GM12892 (cell line): Measurements from ENCODE around the gene MAGEB10. TPM values are rescaled to one million over a fixed set of nuclear protein-coding genes. Genes with fewer than 3 reads are reported as not detected.
"Not testable (repeated sequence)": the region's sequence is repeated elsewhere in the genome, so short reads cannot be mapped to it uniquely, and the experiment has no call there.

Experiments
- DNase-seq: peaks from one replicate; pipeline ENCODE4 v3.0.0; 2011; ENCODE audit not compliant: insufficient read length
- FAIRE-seq: peaks from 2 replicates; lab custom pipeline; 2011; peaks lifted over from hg19 to GRCh38; lab: Jason Lieb, UNC
- POLR2A ChIP-seq: IDR thresholded peaks from 2 replicates; pipeline ENCODE4 v1.6.1; 2011; ENCODE audit warnings: low read depth, low read length, control low read depth
- POLR2AphosphoS5 ChIP-seq: IDR thresholded peaks from 2 replicates; pipeline ENCODE4 v1.6.1; 2011; ENCODE audit warnings: low read depth, low read length, control low read depth
- TAF1 ChIP-seq: IDR thresholded peaks from 2 replicates; pipeline ENCODE4 v1.6.1; 2011; ENCODE audit warnings: low read depth, mild to moderate bottlenecking, control low read depth, low read length, borderline replicate concordance
- polyA plus RNA-seq: library from polyadenylated mRNA; unstranded; fragments of >200 nt; gene quantifications from one replicate; pipeline ENCODE4 v1.2.1, GENCODE V29; 2012; ENCODE audit warnings: missing spikeins, inconsistent platforms; ENCODE audit not compliant: missing spikeins

The MAGEB10 gene
- polyA plus RNA-seq: not detected

GRCh38 chrX:27807690-27808089, at the start of gene MAGEB10:
TSS of gene MAGEB10 (plus strand) at chrX:27807990. CDS start at chrX:27821307, 13,317 bp downstream.
- FAIRE-seq (no peak), DNase-seq (no peak)
- TF ChIP-seq POLR2AphosphoS5 (no peak), TAF1 (no peak), POLR2A (no peak)

DNA sequence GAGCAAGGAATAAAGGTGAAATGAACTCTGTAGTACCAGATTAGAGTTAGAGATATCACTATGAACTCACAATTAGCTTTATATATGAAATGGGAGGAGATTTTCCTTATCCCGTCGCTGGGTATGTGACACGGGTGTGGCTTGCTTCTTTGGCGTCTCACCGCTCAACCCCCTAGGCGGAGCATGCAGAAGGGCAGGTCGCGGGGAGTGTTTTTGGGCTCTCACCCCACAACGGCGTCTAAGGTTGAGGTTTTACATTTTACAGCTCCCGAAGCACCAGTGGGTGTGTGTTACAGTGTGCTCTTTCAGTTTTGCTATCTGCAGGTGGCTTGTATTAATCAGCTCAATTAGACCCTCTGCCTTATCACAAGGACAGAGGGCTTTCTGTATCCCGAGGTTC, 42.1 kb upstream of the MAGEB10 start:
- FAIRE-seq: no peak
- DNase-seq: no peak
- TF ChIP-seq POLR2A (no peak), POLR2AphosphoS5 (no peak), TAF1 (no peak)

- DNase-seq (no peak), FAIRE-seq (no peak)
- no peak for TF ChIP-seq POLR2AphosphoS5
Measured at GRCh38 chrX:27767387-27767786, 40.4 kb upstream of the MAGEB10 start.

GRCh38 chrX:27775984-27776383, 31.8 kb upstream of the MAGEB10 start:
- no peak for DNase-seq
- no peak for FAIRE-seq
- TF ChIP-seq POLR2A (no peak), POLR2AphosphoS5 (no peak), TAF1 (no peak)

GRCh38 chrX:27796640-27797257, 11.0 kb upstream of the MAGEB10 start:
- FAIRE-seq (no peak), DNase-seq (no peak)
- no peak for TF ChIP-seq TAF1
- TF ChIP-seq POLR2A: no peak
- TF ChIP-seq POLR2AphosphoS5: no peak

DNA sequence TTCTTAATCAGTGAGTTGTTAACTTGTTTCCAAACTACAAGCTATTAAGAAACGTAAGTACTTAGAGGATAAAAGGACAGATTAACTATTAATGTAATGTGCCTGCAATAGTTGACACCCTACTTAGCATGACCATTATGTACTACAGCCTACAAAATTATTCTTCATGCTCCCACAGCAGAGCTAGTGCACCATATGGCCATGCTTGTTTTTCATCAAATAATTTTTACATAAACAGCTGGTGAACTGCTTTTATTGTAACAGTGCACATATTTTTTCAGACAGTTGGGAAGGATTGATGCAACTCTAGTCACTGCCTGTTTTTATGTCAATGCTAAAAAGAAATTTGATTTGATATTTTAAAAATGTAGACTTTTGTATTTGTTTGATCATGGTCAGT, 10.2 kb upstream of the MAGEB10 start:
- FAIRE-seq: no peak

DNA sequence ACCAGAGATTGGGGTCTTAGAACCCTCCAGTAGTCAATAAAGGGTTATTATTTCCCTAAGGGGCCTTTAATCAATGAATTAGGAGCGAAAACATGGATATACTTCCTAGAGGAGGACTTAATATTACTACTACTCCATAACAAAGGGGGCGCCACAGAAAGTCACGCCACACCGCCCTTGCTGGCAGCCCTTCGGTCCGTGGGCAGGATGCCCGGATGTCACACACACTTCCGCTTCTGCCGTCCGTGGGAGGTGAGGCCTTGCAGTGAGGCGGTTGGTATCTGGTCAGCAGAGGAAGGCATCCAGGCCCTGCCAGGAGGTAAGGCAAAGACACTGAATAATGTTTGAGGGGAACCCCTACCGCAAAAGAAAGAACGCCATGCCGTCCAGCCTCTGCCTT, 436 bp downstream of the MAGEB10 start:
- TF ChIP-seq POLR2AphosphoS5 (no peak), POLR2A (no peak), TAF1 (no peak)
- DNase-seq: no peak
- no peak for FAIRE-seq

More for the DNA sequence above, 10.2 kb upstream of the MAGEB10 start:
- DNase-seq: no peak
- TF ChIP-seq TAF1 (no peak), POLR2AphosphoS5 (no peak), POLR2A (no peak)

DNA sequence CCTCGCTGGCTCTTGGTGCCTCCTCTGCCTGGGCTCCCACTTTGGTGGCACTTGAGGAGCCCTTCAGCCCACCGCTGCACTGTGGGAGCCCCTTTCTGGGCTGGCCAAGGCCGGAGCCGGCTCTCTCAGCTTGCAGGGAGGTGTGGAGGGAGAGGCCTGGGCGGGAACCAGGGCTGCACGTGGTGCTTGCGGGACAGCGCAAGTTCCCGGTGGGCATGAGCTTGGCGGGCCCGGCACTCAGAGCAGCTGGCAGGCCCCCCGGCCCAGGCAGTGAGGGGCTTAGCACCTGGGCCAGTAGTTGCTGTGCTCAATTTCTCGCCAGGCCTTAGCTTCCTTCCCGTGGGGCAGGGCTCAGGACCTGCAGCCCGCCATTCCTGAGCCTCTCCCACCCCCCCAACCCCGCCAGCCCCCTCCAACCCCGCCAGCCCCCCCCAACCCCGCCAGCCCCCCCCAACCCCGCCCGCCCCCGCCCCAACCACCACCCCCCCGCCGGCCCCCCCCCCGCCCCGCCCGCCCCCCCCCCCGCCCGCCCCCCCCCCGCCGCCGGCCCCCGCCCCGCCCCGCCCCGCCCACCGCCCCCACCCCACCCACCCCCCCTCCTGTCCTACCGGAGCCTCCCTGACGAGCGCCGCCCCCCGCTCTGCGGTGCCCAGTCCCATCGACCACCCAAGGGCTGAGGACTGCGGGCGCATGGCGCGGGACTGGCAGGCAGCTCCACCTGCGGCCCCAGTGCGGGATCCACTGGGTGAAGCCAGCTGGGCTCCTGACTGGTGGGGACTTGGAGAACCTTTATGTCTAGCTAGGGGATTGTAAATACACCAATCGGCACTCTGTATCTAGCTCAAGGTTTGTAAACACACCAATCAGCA, 1.4 kb downstream of the MAGEB10 start:
- not testable (repeated sequence) for FAIRE-seq, DNase-seq

GRCh38 chrX:27815209-27815608, 7.4 kb downstream of the MAGEB10 start:
- DNase-seq (no peak), FAIRE-seq (no peak)
- TF ChIP-seq POLR2A (no peak), TAF1 (no peak), POLR2AphosphoS5 (no peak)

DNA sequence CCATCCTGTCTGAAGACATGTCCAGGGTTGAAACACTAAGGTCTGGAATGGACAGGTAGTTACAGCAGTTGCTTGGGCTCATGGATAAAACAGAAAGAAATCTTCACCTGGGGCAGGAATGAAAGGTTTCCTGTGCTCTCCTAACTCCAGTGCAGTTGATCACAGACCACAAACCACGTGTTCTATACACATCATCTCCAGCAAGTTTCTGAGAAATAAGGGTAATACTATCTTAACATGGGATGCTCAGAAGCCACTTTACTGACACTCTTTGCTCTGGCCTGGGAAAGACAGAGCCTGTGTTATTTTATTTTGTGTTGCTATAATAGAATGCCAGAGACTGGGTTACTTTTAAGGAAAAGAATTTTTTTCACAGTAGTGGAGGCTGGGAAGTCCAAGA, 16.0 kb downstream of the MAGEB10 start:
- DNase-seq (no peak), FAIRE-seq (no peak)
- no peak for TF ChIP-seq TAF1
- TF ChIP-seq POLR2AphosphoS5: no peak
- no peak for TF ChIP-seq POLR2A

- FAIRE-seq (no peak), DNase-seq (no peak)
- no peak for TF ChIP-seq POLR2AphosphoS5
- TF ChIP-seq POLR2A: no peak
- no peak for TF ChIP-seq TAF1
Measured at GRCh38 chrX:27838185-27838584, 30.4 kb downstream of the MAGEB10 start.

- FAIRE-seq (no peak), DNase-seq (no peak)
- no peak for TF ChIP-seq POLR2A
- TF ChIP-seq TAF1: no peak
- no peak for TF ChIP-seq POLR2AphosphoS5
Measured at GRCh38 chrX:27840881-27841280, 33.1 kb downstream of the MAGEB10 start.
